Fibroblast of lung (primary cell): Measurements from ENCODE around the gene GABRG3.

ENCODE experiments used
- CTCF ChIP-seq, 2 donors: IDR thresholded peaks in 1 of 2; conservative IDR thresholded peaks in 1 of 2; 1 replicate in 1 of 2; 2 replicates in 1 of 2; pipeline ENCODE4 v1.5.1; 2011 to 2012; ENCODE audit warnings: low read length in 2 of 2, control low read depth in 1 of 2, inconsistent platforms in 1 of 2, low read depth in 1 of 2, mild to moderate bottlenecking in 1 of 2
- EZH2 ChIP-seq: IDR thresholded peaks from 2 replicates; pipeline ENCODE4 v1.5.1; 2012; ENCODE audit warnings: low read length, control low read depth, mild to moderate bottlenecking; ENCODE audit errors: missing control alignments

GRCh38 chr15:26937134-26937533 is 33.8 kb upstream of the GABRG3 start:
- TF ChIP-seq CTCF (conservative IDR thresholded peaks at IDR 0.05 in 1 of 2, IDR thresholded peaks at IDR 0.05 in 1 of 2; ENCODE audit: low read depth in 1 of 2, low read length in 2 of 2) (no peak), EZH2 (no peak)
